ENCODE data around the gene GON7.
"Not testable (repeated sequence)": the region's sequence is repeated elsewhere in the genome, so short reads cannot be mapped to it uniquely, and the experiment has no call there.

GON7 gene

DNA sequence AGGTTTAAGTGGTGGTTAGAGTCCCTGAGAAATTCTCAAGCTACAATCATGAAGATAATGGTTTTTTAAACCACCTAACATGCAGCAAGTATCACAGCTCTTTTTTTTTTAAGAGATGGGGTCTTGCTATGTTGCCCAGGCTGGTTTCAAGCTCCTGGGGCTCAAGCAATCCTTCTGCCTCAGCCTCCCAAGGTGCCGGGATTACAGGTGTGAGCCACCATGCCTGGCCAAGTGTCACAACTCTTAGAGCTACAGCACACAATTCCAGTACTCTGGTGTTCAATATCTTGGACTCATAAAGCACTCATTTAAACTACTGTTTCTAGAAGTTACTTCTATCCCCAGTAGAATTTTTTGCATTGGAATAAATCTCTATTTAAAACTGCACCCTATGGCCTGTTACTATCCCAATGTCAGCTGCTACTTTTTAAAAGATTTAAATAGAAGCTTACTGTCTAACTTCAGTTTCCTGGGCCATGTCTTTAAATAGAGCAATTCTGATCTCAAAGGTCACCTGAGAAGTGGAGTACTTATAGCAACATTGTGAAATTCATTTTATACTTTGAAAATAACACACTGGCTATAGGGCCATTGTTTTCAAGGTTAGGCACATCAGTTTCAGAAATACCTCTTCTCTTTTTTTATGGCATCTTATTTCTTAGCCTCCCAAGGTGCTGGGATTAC lies 11.4 kb downstream of the GON7 start:
- DNase-seq = no peak

- no peak for DNase-seq
Measured at GRCh38 chr14:93186956-93187355, 19.9 kb downstream of the GON7 start.

GRCh38 chr14:93186466-93186865 lies 20.4 kb downstream of the GON7 start:
- DNase-seq = peak; percentile 52 to 70

DNA sequence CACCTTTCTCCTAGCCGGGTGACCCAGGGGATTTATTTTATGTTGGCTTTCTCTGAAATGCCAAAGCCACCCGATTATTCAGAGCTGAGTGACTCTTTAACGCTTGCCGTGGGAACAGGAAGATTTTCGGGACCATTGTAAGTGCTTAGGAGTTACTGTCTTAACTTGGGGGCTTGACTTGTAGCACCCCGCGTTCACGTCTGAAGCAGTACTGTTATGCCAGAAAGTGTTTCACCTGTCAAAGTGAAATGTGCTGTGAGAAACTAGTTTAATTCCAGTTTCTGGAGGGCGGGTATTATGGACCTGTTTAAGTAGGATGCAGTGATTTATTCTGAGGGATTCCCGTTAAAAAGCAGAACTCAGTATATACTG lies 21.5 kb downstream of the GON7 start:
- DNase-seq = no peak

DNA sequence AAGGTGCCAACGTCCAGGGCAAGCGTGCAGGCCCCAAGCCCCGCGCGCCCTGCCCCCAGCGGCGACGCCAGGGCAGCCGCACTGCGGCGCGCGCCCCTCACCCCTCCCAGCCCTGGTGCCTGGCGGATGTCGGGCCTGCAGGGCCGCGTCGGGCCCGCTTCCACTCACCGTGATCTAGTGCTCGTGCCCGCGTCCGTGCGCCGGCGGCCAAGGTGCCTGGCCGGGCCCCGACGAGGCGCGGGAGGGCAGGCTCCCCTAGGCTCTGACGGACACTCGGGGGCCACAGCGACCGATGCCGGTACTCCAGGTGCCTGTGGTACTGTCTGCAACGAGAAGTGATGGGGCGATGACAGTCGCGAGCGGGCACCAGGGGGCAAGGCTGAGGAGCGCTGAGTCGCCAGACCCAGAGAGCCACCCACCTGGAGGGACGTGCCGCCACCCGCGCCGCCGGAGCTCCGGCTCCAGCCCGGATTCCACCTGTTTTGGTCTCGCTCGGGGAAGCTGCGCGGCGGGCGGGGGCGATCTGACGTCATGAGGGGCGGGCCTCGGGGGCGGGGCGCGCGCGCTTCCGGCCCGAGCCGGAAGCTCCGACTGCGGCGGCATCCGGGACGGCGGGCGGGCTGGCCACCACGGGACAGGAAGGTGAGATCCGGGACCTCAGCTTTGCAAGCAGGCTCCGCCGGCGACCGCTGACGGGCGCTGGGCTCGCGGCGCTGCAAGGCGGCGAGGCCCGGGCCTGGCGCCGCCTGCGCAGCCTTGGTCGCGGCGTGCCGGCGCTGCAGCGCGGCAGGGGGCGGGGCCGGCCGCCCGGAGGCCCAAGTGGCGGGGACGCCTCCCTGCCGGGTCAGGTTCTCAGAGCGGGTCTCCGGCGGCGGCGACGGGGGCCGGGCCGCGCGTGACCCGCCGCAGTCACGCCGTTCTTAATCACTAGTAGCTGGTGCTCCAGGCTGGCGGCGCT lies 22.2 kb downstream of the GON7 start, which contains the start of the genes LYSET and MOAP1:
TSS of gene LYSET (plus strand) at position 927 of the 958 bp plus-strand sequence. CDS start 89 bp downstream, outside the sequence.
TSS of gene MOAP1 (minus strand) at position 507 of the 958 bp plus-strand sequence. CDS start 655 bp downstream, outside the sequence.
- DNase-seq = peak; percentile 66 to 72

DNA sequence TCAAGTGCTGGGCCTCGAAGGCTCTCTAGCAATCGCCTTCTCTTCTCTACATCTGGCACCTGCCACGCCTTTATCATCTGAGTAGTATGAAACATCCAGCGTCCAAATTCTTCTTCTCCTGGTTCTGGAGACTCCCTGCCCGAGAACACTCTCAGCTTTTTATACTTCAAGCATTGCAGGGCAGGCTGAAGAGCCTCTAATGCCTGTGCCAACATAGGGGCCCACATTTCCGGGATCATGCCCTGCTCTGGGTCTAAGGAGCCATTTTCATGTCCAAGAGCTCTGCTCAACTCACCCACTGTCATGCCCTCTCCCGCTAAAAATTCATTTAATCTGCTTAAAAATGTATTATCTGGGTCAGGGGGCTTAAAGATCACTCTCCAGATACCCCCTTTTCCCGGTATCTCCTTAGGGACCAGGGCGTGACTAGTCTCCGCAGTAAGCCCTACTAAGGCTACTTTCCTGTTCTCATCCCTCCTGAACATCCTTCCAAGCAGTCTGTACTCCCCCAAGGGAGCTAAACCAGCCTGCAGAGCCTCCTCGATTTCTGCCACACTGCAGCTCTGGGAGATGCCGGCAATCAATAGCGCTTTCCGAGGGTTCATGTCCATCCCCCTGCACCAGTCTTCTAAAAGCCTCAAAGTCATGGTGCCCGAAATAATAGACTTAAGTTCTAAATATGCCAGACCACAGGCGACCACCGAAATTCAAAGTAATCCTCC lies 23.1 kb downstream of the GON7 start:
- DNase-seq = no peak

GRCh38 chr14:93175492-93175891 lies 31.4 kb downstream of the GON7 start:
- DNase-seq = no peak

DNA sequence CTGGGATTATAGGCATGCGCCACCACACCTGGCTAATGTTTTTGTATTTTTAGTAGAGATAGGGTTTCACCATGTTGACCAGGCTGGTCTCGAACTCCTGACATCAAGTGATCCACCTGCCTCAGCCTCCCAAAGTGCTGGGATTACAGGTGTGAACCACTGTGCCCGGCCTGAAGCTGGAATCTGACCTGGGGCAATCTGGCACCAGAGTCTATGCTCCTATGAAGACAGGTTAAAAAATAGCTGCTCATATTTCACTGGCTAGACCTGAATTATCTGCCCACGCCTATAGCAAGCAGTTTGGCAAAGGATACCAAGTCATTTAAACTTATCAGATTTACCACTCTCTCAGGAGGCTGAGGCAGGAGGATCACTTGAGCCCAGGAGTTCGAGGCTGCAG lies 32.1 kb downstream of the GON7 start:
- DNase-seq = not testable (repeated sequence)

DNA sequence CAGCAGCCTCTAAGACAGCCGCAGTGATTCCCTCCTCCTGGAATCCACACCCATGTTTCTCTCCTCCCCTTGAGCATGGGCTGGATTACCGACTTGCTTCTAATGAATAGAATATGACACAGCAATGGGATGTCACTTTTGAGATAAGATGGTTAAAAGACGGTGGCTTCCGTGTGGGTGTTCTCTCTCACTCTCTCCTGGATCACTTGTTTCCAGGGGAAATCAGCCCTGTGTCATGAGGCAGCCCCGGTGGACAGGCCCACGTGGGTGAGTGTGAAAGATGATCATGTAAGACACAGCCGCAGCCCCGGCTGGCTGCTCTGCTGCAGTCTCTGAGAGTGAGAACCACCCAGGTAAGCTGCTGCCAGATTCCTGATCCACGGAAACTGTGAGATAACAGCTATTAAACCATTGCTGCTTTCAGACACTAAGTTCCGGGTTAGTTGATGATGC lies 32.9 kb downstream of the GON7 start:
- DNase-seq = no peak

DNA sequence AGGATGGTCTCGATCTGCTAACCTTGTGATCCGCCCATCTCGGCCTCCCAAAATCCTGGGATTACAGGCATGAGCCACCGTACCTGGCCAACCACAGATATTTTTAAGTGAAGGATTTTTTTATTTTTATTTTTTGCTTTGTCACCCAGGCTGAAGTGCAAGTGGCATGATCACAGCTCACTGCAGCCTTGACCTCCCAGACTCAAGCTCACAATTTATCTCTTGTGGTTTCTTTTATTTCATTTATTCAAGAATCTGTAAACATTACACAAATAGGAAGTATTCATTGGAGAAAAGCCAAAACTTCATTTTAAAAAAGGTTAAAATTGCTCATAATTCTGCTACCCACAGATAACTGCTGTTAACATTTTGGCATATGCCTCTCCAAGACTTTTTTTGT lies 35.5 kb downstream of the GON7 start:
- no peak for DNase-seq

- DNase-seq = not testable (repeated sequence)
Measured at GRCh38 chr14:93170141-93170540, 36.7 kb downstream of the GON7 start.

DNA sequence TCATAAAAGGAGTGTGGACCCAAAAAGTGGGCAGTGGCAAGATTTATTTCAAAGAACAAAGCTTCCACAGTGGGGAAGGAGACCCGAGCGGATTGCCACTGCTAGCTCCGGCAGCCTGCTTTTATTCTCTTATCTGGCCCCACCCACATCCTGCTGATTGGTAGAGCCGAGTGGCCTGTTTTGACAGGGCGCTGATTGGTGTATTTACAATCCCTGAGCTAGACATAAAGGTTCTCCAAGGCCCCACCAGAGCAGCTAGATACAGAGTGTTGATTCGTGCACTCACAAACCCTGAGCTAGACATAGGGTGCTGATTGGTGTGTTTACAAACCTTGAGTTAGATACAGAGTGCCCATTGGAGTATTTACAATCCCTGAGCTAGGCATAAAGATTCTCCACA lies 37.2 kb downstream of the GON7 start:
- not testable (repeated sequence) for DNase-seq

DNA sequence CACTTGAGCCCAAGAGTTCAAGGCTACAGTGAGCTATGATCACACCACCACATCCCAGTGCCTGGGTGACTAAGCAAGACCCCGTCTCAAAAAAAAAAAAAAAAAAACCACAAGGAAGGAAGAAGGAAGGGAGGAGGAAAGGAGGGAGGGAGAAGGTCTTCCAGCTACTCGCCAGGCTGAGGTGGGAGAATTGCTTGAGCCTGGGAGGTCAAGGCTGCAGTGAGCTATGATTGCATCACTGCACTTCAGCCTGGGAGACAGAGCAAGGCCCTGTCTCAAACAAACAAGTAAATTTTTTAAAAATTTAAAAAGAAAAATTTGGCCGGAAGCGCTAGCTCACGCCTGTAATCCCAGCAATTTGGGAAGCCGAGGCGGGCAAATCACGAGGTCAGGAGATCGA lies 38.3 kb downstream of the GON7 start:
- not testable (repeated sequence) for DNase-seq

DNA sequence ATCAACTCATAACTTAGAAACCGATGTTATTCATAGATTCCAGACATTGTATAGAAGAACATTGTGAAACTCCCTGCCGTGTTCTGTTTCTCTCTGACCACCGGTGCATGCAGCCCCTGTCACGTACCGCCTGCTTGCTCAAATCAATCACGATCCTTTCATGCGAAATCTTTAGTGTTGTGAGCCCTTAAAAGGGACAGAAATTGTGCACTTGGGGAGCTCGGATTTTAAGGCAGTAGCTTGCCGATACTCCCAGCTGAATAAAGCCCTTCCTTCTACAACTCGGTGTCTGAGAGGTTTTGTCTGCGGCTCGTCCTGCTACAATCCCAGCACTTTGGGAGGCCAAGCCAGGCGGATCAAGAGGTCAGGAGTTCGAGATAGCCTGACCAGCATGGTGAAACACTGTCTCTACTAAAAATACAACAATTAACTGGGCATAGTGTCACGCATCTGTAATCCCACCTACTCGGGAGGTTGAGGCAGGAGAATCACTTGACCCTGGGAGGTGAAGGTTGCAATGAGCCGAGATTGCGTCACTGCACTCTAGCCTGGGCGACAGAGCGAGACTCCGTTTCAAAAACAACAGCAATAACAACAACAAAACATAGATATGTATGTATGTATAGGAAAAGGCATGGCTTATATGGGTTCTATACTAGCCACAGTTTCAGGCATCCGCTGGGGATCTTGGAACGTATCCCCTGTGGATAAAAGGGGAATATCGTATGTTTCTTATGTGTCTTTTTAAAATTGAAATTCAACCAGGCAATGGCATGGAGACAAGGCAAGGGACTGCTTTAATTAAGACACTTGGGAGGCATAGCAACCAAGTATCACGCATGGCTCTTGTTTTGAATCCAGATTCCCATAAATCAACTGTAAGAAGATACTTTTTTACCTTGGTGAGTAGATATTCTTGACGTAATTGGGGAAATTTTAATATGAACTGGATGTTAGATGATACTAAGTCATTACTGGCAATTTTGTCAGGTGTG lies 41.3 kb downstream of the GON7 start:
- DNase-seq = not testable (repeated sequence)

GRCh38 chr14:93163564-93163963 lies 43.3 kb downstream of the GON7 start:
- DNase-seq = peak in 1 of 2 experiments; percentile 11

- no peak for DNase-seq
Measured at GRCh38 chr14:93161411-93161940, 45.4 kb downstream of the GON7 start.

GRCh38 chr14:93160353-93160801 lies 46.5 kb downstream of the GON7 start:
- peak in 1 of 2 experiments; percentile 37 for DNase-seq

DNA sequence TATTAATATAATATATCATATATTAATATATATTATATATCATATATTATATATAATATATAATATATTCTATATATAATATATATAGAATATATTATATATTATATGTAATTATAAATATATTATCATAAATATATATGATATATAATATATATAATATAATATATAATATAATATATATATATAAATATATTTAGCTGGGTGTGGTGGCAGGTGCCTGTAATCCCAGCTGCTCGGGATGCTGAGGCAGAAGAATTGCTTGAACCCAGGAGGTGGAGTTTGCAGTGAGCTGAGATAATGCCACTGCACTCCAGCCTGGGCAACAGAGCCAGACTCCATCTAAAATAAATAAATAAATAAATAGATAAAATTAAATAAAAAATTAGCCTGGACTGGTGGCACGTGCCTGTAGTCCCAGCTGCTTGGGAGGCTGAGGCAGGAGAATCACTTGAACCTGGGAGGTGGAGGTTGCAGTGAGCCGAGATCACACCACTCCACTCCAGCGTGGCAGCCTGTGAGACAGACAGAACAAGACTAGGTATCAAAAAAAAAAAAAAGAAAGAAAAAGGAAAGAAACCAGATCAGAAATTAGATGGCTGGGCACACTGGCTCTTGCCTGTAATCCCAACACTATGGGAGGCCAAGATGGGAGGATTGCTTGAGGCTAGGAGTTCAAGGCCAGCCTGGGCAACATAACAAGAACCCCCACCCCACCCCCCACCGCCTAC lies 47.1 kb downstream of the GON7 start:
- not testable (repeated sequence) for DNase-seq

DNA sequence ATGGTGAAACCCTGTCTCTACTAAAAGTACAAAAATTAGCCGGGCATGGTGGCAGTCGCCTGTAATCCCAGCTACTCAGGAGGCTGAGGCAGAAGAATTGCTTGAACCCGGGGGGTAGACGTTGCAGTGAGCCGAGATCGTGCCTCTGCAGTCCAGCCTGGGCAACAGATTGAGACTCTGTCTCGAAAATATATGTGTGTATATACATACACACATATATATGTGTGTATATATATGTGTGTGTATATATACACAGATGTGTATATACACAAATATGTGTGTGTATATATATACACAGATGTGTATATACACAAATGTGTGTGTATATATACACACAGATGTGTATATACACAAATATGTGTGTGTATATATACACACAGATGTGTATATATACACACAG lies 48.5 kb downstream of the GON7 start:
- not testable (repeated sequence) for DNase-seq

DNA sequence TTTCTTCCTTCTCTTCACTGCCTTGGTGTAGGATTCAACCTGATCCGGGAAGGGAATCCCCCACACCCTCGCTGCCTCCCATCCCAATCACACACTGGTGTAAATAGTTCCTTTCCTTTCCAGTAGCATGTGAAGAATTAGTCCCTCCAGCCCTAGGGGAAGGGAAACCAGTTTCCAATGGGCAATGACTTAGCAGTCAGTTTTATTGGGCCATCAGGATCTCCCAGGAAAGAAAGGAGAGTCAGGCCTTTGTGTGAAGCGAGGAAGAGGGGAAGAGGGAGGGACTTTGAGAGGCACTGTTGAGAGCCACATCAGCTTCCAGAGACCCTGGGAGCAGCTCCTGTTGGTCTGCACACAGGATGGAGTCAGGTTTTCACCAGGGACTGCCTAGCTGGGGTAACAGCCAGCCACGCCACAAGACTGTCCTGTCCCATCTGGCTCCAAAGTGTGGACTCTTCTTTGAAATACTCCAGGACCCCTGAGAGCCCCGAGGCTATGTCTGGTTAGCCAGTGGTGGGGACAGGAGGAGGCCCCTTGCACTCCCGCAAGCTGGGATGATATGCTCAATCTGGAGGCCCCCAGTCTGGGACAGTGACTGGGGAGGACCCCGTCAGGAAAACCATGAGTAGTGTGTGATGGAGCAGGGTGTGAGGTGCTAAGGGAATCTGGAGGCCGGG lies 50.0 kb downstream of the GON7 start:
- DNase-seq = no peak

Data from AML-193 (cell line).